Mesenteric fat pad (tissue), 1 donor: ENCODE results near the gene BST2. TPM values are rescaled to one million over a fixed set of nuclear protein-coding genes. Genes with fewer than 3 reads are reported as not detected.

Experiments
- total RNA-seq: library from RNA; stranded (reverse); fragmentation: NEBNext Ultra II Directional; extraction: Animal tissue kit (Norgen Biotek cat#: 25700); gene quantifications from one replicate; pipeline ENCODE4 v1.2.1, GENCODE V29; 2021
- donor health status: DM: yes; HTN: yes; CAD: no.

The BST2 gene
- total RNA-seq, 1 donor from 2014 or later: 185 TPM

Other genes starting within 250 kb of the BST2 start
- gene USE1, start 190.3 kb downstream of the BST2 start, total RNA-seq: 33.2 TPM
- 29.0 TPM for gene OCEL1, start 179.4 kb downstream of the BST2 start, total RNA-seq
- gene NR2F6, start 159.7 kb downstream of the BST2 start, total RNA-seq: 42.8 TPM
- gene USHBP1, start 140.9 kb downstream of the BST2 start, total RNA-seq: 11.3 TPM
- gene BABAM1, start 138.2 kb downstream of the BST2 start, total RNA-seq: 66.0 TPM
- 0.55 TPM for gene ANKLE1, start 123.7 kb downstream of the BST2 start, total RNA-seq
- gene ABHD8, start 102.2 kb downstream of the BST2 start, total RNA-seq: 12.9 TPM
- gene MRPL34, start 99.8 kb downstream of the BST2 start, total RNA-seq: 99.2 TPM
- 45.6 TPM for gene DDA1, start 96.1 kb downstream of the BST2 start, total RNA-seq
- 16.2 TPM for gene ANO8, start 70.8 kb downstream of the BST2 start, total RNA-seq
- gene GTPBP3, start 68.1 kb downstream of the BST2 start, total RNA-seq: 13.1 TPM
- gene PLVAP, start 28.3 kb downstream of the BST2 start, total RNA-seq: 293 TPM
- gene CCDC194, start 11.4 kb downstream of the BST2 start, total RNA-seq: 0.87 TPM
- gene MVB12A, start 14.4 kb upstream of the BST2 start, total RNA-seq: 46.9 TPM
- not detected for gene TMEM221, start 43.0 kb upstream of the BST2 start, total RNA-seq
- gene NXNL1, start 55.3 kb upstream of the BST2 start, total RNA-seq: 1.3 TPM
- gene SLC27A1, start 64.9 kb upstream of the BST2 start, total RNA-seq: 36.5 TPM
- 66.9 TPM for gene PGLS, start 106.0 kb upstream of the BST2 start, total RNA-seq
- gene COLGALT1, start 150.0 kb upstream of the BST2 start, total RNA-seq: 117 TPM